ENCODE results near the gene C1QTNF4. TPM values are rescaled to one million over a fixed set of nuclear protein-coding genes. Genes with fewer than 3 reads are reported as not detected.

C1QTNF4 gene
- total RNA-seq, 1 experiment from 2014 or later, result 5.7 TPM

- Mint-ChIP-seq H3K27me3 (ENCODE audit: low read depth) (no peaks in the 10 kb centered on the region), H3K9me3 (no peaks in the 10 kb centered on the region), H3K4me3 (no peak overlapping the region), H3K4me1 (peaks cover 12 to 13% of the 10 kb centered on the region in 2 experiments), H3K27ac (no peak overlapping the region), H3K36me3 (ENCODE audit: insufficient read depth in 1 of 3, low read depth in 3 of 3) (peaks cover 0 to 3% (median 0%) of the 10 kb centered on the region in 3 experiments; a peak in 2 of 7 replicates)
- Histone ChIP-seq H4K8ac (replicated peaks; ENCODE audit: insufficient read length, low read depth, low read length) (no peak overlapping the region), H4K5ac (ENCODE audit: insufficient read length, low read depth, low read length) (no peak overlapping the region), H3T11ph (ENCODE audit: low read length) (no peak overlapping the region), H2BK120ac (ENCODE audit: low read depth, low read length, poor library complexity, severe bottlenecking) (no peak overlapping the region), H3K18ac (ENCODE audit: insufficient read length, low read depth, low read length) (no peak overlapping the region), H3K9ac (ENCODE audit: extremely low read depth, insufficient read length, low read length) (no peak overlapping the region), H3K9me3 (ENCODE audit: control insufficient read depth, low read depth, low read length) (no peaks in the 10 kb centered on the region), H3K4ac (ENCODE audit: low read depth, low read length) (no peak overlapping the region), H2BK20ac (ENCODE audit: low read depth, low read length, poor library complexity, severe bottlenecking) (no peak overlapping the region), H2BK15ac (ENCODE audit: low read depth, low read length) (no peak overlapping the region), H3K27ac (ENCODE audit: insufficient read length, low read depth, low read length) (no peak overlapping the region), H3K4me2 (ENCODE audit: insufficient read depth, insufficient read length, low read length) (no peak overlapping the region), H3K79me2 (ENCODE audit: insufficient read depth, low read length) (no peaks in the 10 kb centered on the region), H4K91ac (ENCODE audit: insufficient read length, low read depth, low read length) (no peak overlapping the region), H3K23ac (ENCODE audit: insufficient read length, low read depth, low read length) (no peak overlapping the region), H3K23me2 (ENCODE audit: insufficient read length, low read depth, low read length, poor library complexity, severe bottlenecking) (no peaks in the 10 kb centered on the region), H2BK12ac (ENCODE audit: insufficient read length, low read depth, low read length) (no peak overlapping the region), H3K79me1 (ENCODE audit: insufficient read depth, low read depth, low read length, poor library complexity, severe bottlenecking) (no peaks in the 10 kb centered on the region), H3K27me3 (ENCODE audit: insufficient read depth, low read length) (no peaks in the 10 kb centered on the region), H2AK5ac (ENCODE audit: insufficient read length, low read length) (no peak overlapping the region), H2BK5ac (ENCODE audit: insufficient read length, low read length) (no peak overlapping the region), H4K20me1 (ENCODE audit: control insufficient read depth, insufficient read depth, insufficient read length) (no peaks in the 10 kb centered on the region), H3K4me1 (ENCODE audit: insufficient read depth, low read length) (no peaks in the 10 kb centered on the region), H3K56ac (ENCODE audit: insufficient read length, low read depth, low read length) (no peak overlapping the region), H3K14ac (ENCODE audit: insufficient read depth, low read length) (no peak overlapping the region), H2AFZ (ENCODE audit: low read length) (no peak overlapping the region)
- no peak for TF ChIP-seq CTCF (conservative IDR thresholded peaks at IDR 0.05)
- no peak for DNase-seq
- no CpG with 5 or more reads among the region's 4 CpGs for WGBS (ENCODE audit: extremely low coverage, insufficient read length, low lambda C conversion rate)
Observed at GRCh38 chr11:47603295-47603694, 9.1 kb upstream of the C1QTNF4 start.

Measured in H9 (cell line).